Thoracic aorta (tissue), 2 donors: Measurements from ENCODE around the gene DIS3L2. TPM values are rescaled to one million over a fixed set of nuclear protein-coding genes. Genes with fewer than 3 reads are reported as not detected.

ENCODE experiments used
- ATAC-seq: fragments of 150-250 bp; one replicate; pipeline ENCODE4 v1.8.0; 2017; ENCODE audit warnings: low read depth; ENCODE audit not compliant: insufficient number of reproducible peaks, low FRiP score
- DNase-seq: peaks from one replicate; pipeline ENCODE4 v3.0.0-alpha.2; 2020; ENCODE audit warnings: low spot score
- H3K27ac ChIP-seq, 2 donors: fragments of 200-600 bp; sonication (generic); 1 replicate in 1 of 2; 2 replicates in 1 of 2; pipeline ENCODE4 v1.5.1; 2016; ENCODE audit warnings: mild to moderate bottlenecking in 2 of 2, moderate library complexity in 2 of 2
- H3K27me3 ChIP-seq: fragments of 200-600 bp; sonication (generic); replicated peaks from 2 replicates; pipeline ENCODE4 v1.6.0; 2016; ENCODE audit warnings: mild to moderate bottlenecking; ENCODE audit not compliant: insufficient read depth
- H3K36me3 ChIP-seq: fragments of 200-600 bp; sonication (generic); one replicate; pipeline ENCODE4 v1.5.1; 2016
- H3K4me1 ChIP-seq, 2 donors: fragments of 200-600 bp; sonication (generic); 1 replicate in 1 of 2; 2 replicates in 1 of 2; pipeline versions ENCODE4 v1.5.1 to v1.6.0; 2016; ENCODE audit warnings: low read depth in 2 of 2, mild to moderate bottlenecking in 1 of 2; ENCODE audit not compliant: control insufficient read depth in 1 of 2
- H3K4me3 ChIP-seq: fragments of 200-600 bp; sonication (generic); 2 replicates; pipeline ENCODE4 v1.5.1; 2016; ENCODE audit warnings: mild to moderate bottlenecking
- H3K9me3 ChIP-seq: fragments of 200-600 bp; sonication (generic); 2 replicates; pipeline ENCODE4 v1.5.1; 2016
- CTCF ChIP-seq: fragments of 200-600 bp; sonication (generic); IDR thresholded peaks from one replicate; pipeline ENCODE4 v1.5.1; 2019; ENCODE audit warnings: antibody characterized with exemption
- total RNA-seq, 2 donors: library from RNA; depleted of rRNA; stranded (reverse); fragments of >200 nt; gene quantifications; one replicate each; pipeline versions ENCODE4 v1.1.0 to v1.2.3, GENCODE V29; 2016

Gene DIS3L2
- total RNA-seq, 2 donors from 2014 or later, result 26.4 to 32.5 TPM

GRCh38 chr2:232351686-232352510 is 390.4 kb downstream of the DIS3L2 start:
- no peak overlapping the region for H3K27ac ChIP-seq
- TF ChIP-seq CTCF, result no peak
- no peak for ATAC-seq
- H3K9me3 ChIP-seq, result no peaks in the 10 kb centered on the region
- H3K36me3 ChIP-seq, result no peaks in the 10 kb centered on the region
- peaks cover 11% of the 10 kb centered on the region for H3K27me3 ChIP-seq
- no peaks in the 10 kb centered on the region for H3K4me1 ChIP-seq
- DNase-seq, result no peak
- H3K4me3 ChIP-seq, result no peak overlapping the region

GRCh38 chr2:232352511-232353091 is 391.1 kb downstream of the DIS3L2 start:
- H3K4me3 ChIP-seq, result no peak overlapping the region
- no peaks in the 10 kb centered on the region for H3K9me3 ChIP-seq
- peaks cover 11% of the 10 kb centered on the region for H3K27me3 ChIP-seq
- no peak for TF ChIP-seq CTCF
- ATAC-seq (no peak), DNase-seq (no peak)
- no peaks in the 10 kb centered on the region for H3K36me3 ChIP-seq
- no peaks in the 10 kb centered on the region for H3K4me1 ChIP-seq
- H3K27ac ChIP-seq, result no peak overlapping the region

- no peaks in the 10 kb centered on the region for H3K36me3 ChIP-seq
- no peaks in the 10 kb centered on the region for H3K9me3 ChIP-seq
- H3K27ac ChIP-seq, result no peak overlapping the region
- H3K4me1 ChIP-seq, result no peaks in the 10 kb centered on the region
- H3K27me3 ChIP-seq, result peaks cover 11% of the 10 kb centered on the region
- TF ChIP-seq CTCF, result no peak
- ATAC-seq (no peak), DNase-seq (no peak)
- H3K4me3 ChIP-seq, result no peak overlapping the region
Observed at GRCh38 chr2:232353096-232353495, 391.6 kb downstream of the DIS3L2 start.

GRCh38 chr2:232353660-232354059 is 392.1 kb downstream of the DIS3L2 start:
- no peak for ATAC-seq
- TF ChIP-seq CTCF, result no peak
- Histone ChIP-seq H3K4me1 (no peaks in the 10 kb centered on the region), H3K27me3 (peaks cover 11% of the 10 kb centered on the region), H3K27ac (no peak overlapping the region), H3K36me3 (no peaks in the 10 kb centered on the region), H3K9me3 (no peaks in the 10 kb centered on the region), H3K4me3 (no peak overlapping the region)
- DNase-seq, result no peak

GRCh38 chr2:232354069-232354468 is 392.6 kb downstream of the DIS3L2 start:
- H3K9me3 ChIP-seq, result no peaks in the 10 kb centered on the region
- ATAC-seq (no peak), DNase-seq (no peak)
- no peak overlapping the region for H3K27ac ChIP-seq
- no peak overlapping the region for H3K4me3 ChIP-seq
- no peak for TF ChIP-seq CTCF
- peaks cover 11% of the 10 kb centered on the region for H3K27me3 ChIP-seq
- H3K4me1 ChIP-seq, result no peaks in the 10 kb centered on the region
- H3K36me3 ChIP-seq, result no peaks in the 10 kb centered on the region
